HepG2 (cell line): ENCODE results near the gene ORC6. TPM values are rescaled to one million over a fixed set of nuclear protein-coding genes. Genes with fewer than 3 reads are reported as not detected.

Experiments
- AHDC1 ChIP-seq: sonication (generic); formaldehyde crosslinking; IDR thresholded peaks from 2 replicates; pipeline ENCODE4 v1.5.1; 2020; ENCODE audit warnings: mild to moderate bottlenecking, missing genetic modification reagents, borderline replicate concordance
- ARNTL ChIP-seq: sonication (generic); formaldehyde crosslinking; IDR thresholded peaks from 2 replicates; pipeline ENCODE4 v1.4.0; 2020; ENCODE audit warnings: mild to moderate bottlenecking, missing genetic modification reagents
- CBX1 ChIP-seq: IDR thresholded peaks from one replicate; pipeline ENCODE4 v1.6.1; 2016; ENCODE audit warnings: antibody characterized with exemption, low read depth
- ETV5 ChIP-seq: IDR thresholded peaks from 2 replicates; pipeline ENCODE4 v1.6.1; 2018; ENCODE audit warnings: missing biosample characterization, missing genetic modification reagents, inconsistent platforms, borderline replicate concordance
- GMEB2 ChIP-seq: IDR thresholded peaks from 2 replicates; pipeline ENCODE4 v1.6.1; 2016; ENCODE audit warnings: missing biosample characterization, missing genetic modification reagents, low read depth
- POLR2A ChIP-seq, 2 experiments: IDR thresholded peaks; 2 replicates each; pipeline ENCODE4 v1.6.1; 2011; ENCODE audit warnings: low read depth in 2 of 2, low read length in 2 of 2, mild to moderate bottlenecking in 1 of 2, moderate library complexity in 1 of 2; ENCODE audit not compliant: insufficient read depth in 1 of 2
- SOX13 ChIP-seq, 3 experiments: fragments of 450-650 bp in 1 of 3; sonication (generic) in 1 of 3; formaldehyde crosslinking in 1 of 3; IDR thresholded peaks in 2 of 3; conservative IDR thresholded peaks in 1 of 3; 2 replicates each; pipeline versions ENCODE4 v1.5.0 to v1.6.1; 2016 to 2020; ENCODE audit warnings: antibody characterized with exemption in 1 of 3, mild to moderate bottlenecking in 1 of 3, missing compliant biosample characterization in 1 of 3, missing genetic modification reagents in 1 of 3, moderate library complexity in 1 of 3
- SRSF4 ChIP-seq: fragments of 200-400 bp; formaldehyde crosslinking; IDR thresholded peaks from one replicate; pipeline ENCODE4 v1.6.1; 2018; ENCODE audit warnings: mild to moderate bottlenecking, low read depth, low read length, moderate library complexity; ENCODE audit not compliant: poor library complexity, severe bottlenecking
- TARDBP ChIP-seq: sonication (generic); formaldehyde crosslinking; IDR thresholded peaks from 2 replicates; pipeline ENCODE4 v1.8.0; 2022; ENCODE audit warnings: mild to moderate bottlenecking, missing genetic modification reagents
- TRAFD1 ChIP-seq: sonication (generic); formaldehyde crosslinking; IDR thresholded peaks from 2 replicates; pipeline ENCODE4 v1.5.1; 2020; ENCODE audit warnings: missing genetic modification reagents, mild to moderate bottlenecking, borderline replicate concordance
- TRIM24 ChIP-seq: sonication (generic); formaldehyde crosslinking; IDR thresholded peaks from 2 replicates; pipeline ENCODE4 v1.8.0; 2022; ENCODE audit warnings: mild to moderate bottlenecking, missing genetic modification reagents
- ZMYM3 ChIP-seq: sonication (generic); formaldehyde crosslinking; IDR thresholded peaks from 2 replicates; pipeline ENCODE4 v1.5.1; 2020; ENCODE audit warnings: mild to moderate bottlenecking, missing genetic modification reagents
- ZSCAN12 ChIP-seq: sonication (generic); formaldehyde crosslinking; IDR thresholded peaks from 2 replicates; pipeline ENCODE4 v1.9.0; 2021; ENCODE audit warnings: mild to moderate bottlenecking, missing genetic modification reagents
- ZSCAN25 ChIP-seq: sonication (generic); formaldehyde crosslinking; IDR thresholded peaks from 2 replicates; pipeline ENCODE4 v1.8.0; 2022; ENCODE audit warnings: mild to moderate bottlenecking, missing genetic modification reagents
- ZSCAN5A ChIP-seq: sonication (generic); formaldehyde crosslinking; IDR thresholded peaks from 2 replicates; pipeline ENCODE4 v1.8.0; 2022; ENCODE audit warnings: mild to moderate bottlenecking, missing genetic modification reagents, borderline replicate concordance
- polyA plus RNA-seq, 8 experiments: library from polyadenylated mRNA; depleted of rRNA in 3 of 8; stranded (reverse) in 7 of 8; unstranded in 1 of 8; fragments of >200 nt; fragmentation: Illumina TruSeq in 4 of 8; extraction: Trizol in 4 of 8; gene quantifications; 2 replicates each; pipeline versions ENCODE4 v1.2.1 to v1.2.3, GENCODE V29; 2011 to 2016; ENCODE audit warnings: low read depth in 4 of 8, missing spikeins in 1 of 8, mixed read lengths in 1 of 8; ENCODE audit not compliant: insufficient read depth in 1 of 8
- total RNA-seq, 5 experiments: library from RNA; depleted of rRNA; stranded (reverse); fragments of >200 nt; fragmentation: Illumina TruSeq; extraction: Trizol; gene quantifications; 2 replicates each; pipeline ENCODE4 v1.2.3, GENCODE V29; 2016; ENCODE audit warnings: low read depth in 1 of 5

ORC6 gene
- total and polyA plus RNA-seq, 2 of the 13 experiments (the other 11 are each of a cell fraction or from before 2014, with no cell fraction given): 34.2 to 69.8 TPM

GRCh38 chr16:46689365-46690280, at the start of gene ORC6 (continued):
- TF ChIP-seq TRAFD1 (CRISPR knock-in tag) (0 out of 2 replicates have a peak, but pooled peaks have one; percentile 61), POLR2A (IDR thresholded peaks at IDR 0.05; ENCODE audit: insufficient read depth in 1 of 2, low read depth in 2 of 2, low read length in 2 of 2) (peak; percentile 87), SOX13 (IDR thresholded peaks at IDR 0.05) (no peak), SOX13 (CRISPR knock-in tag; conservative IDR thresholded peaks at IDR 0.05 in 1 of 2, IDR thresholded peaks at IDR 0.05 in 1 of 2) (no peak), ZMYM3 (CRISPR knock-in tag) (peak; percentile 17; the same call in 1 of the 2 replicates), TRIM24 (CRISPR knock-in tag) (no peak), ZSCAN12 (CRISPR knock-in tag) (peak; percentile 46; the same call in 1 of the 2 replicates), AHDC1 (CRISPR knock-in tag) (no peak), GMEB2 (CRISPR knock-in tag) (no peak), SRSF4 (no peak), ZSCAN5A (CRISPR knock-in tag) (no peak), CBX1 (peak; percentile 34), ZSCAN25 (no peak; the same call in 1 of the 2 replicates), ETV5 (CRISPR knock-in tag) (no peak), ARNTL (peak; percentile 74; the same call in 1 of the 2 replicates), TARDBP (CRISPR knock-in tag) (no peak; the same call in 1 of the 2 replicates)
